Amniotic epithelial cell (primary cell): Measurements from ENCODE around the gene HOXB5.

Source experiments
- DNase-seq: peaks from one replicate; pipeline ENCODE4 v3.0.0-alpha.2; 2010; ENCODE audit warnings: low read depth

The HOXB5 gene

GRCh38 chr17:48559840-48560817 is 33.5 kb downstream of the HOXB5 start:
- peak; percentile 60 for DNase-seq

- DNase-seq = no peak
These were observed 34.3 kb downstream of the HOXB5 start for GRCh38 chr17:48559122-48559839.

- DNase-seq = no peak
These were observed 34.8 kb downstream of the HOXB5 start for GRCh38 chr17:48558831-48559121.

- DNase-seq = peak; percentile 28
These were observed 35.3 kb downstream of the HOXB5 start for GRCh38 chr17:48558057-48558830.

GRCh38 chr17:48556576-48557401 is 36.8 kb downstream of the HOXB5 start:
- peak; percentile 65 for DNase-seq

DNA sequence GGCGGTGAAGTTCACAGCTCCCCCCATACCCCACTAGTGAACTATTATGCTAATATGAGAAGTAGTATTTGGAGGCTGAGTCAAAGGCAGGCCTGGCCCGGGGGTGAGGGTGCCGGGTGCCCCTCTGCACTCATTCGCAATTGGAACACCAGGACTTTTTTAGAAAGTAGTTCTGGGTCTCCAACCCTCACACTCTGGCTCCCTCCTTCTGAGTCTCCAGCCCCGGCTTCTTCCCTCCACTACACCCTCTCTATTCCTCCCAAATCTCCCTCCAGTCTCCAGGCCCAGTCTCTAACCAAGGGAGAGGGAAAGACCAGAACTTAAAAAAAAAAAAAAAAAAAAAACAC is 37.4 kb downstream of the HOXB5 start:
- DNase-seq = no peak

DNA sequence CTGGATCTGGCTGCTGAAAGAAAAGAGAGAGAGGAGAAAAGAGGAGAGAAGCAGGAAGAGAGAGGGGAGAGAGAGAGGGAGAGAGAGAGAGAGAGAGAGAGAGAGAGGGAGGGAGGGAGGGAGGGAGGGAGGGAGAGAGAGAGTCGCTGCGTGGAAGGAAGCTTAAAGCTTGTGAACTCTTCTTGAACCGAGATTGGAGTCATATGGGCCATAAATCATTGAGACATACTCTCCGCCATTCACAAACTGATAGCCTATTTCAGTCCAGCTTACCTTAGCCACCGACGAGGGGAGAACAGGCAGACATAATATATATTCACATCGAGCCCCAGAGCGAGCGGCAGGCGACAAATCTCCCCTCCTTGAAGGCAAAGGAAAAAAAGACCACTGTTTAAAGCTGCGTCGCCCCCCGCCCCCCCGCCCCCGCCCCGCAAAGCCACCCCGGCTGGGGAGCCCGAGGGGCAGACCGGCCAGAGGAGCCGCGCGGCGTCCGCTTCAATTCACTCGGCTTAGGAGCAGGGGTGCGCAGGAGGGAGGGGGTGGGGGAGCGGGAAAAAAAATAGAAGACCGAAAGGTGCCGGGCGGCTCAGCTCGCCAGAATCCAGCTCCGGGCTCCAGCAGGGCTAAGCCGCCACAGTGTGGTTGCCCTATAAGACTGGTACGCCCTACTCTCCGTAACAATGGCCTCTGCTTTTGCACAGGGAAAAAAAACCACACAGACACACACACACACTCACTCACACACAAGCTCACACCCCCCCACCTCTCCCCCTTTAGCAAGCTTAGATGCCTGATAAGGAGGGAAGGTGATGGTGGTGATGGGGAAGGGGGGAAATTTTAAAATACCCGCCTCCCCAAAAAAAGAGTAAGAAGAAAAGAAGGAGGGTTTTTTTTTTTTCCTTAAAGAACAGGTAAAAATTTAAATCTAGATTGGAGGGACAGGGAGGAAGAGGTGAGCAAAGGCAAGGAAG is 38.0 kb downstream of the HOXB5 start:
- peak; percentile 99 for DNase-seq

GRCh38 chr17:48554412-48555257 is 38.9 kb downstream of the HOXB5 start:
- DNase-seq = peak; percentile 36

GRCh38 chr17:48553826-48554225 is 39.8 kb downstream of the HOXB5 start:
- peak; percentile 33 for DNase-seq

DNA sequence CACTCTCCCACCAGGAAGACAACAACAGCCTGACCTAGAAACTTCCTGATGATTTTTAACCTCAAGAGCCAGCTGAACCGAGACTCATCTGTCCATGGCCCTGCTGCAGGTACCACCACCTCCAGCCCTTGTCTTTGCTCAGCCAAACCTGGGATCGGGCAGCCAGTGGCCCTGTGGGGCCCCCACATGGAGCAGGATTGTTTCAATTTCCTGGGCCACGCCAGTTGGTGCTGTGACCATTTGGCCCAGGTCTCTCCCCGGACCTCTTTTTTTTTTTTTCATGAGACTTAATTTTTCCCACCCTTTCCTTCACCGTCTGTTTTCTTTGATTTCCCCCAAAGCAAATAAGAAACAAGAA is 40.4 kb downstream of the HOXB5 start:
- DNase-seq = no peak

DNA sequence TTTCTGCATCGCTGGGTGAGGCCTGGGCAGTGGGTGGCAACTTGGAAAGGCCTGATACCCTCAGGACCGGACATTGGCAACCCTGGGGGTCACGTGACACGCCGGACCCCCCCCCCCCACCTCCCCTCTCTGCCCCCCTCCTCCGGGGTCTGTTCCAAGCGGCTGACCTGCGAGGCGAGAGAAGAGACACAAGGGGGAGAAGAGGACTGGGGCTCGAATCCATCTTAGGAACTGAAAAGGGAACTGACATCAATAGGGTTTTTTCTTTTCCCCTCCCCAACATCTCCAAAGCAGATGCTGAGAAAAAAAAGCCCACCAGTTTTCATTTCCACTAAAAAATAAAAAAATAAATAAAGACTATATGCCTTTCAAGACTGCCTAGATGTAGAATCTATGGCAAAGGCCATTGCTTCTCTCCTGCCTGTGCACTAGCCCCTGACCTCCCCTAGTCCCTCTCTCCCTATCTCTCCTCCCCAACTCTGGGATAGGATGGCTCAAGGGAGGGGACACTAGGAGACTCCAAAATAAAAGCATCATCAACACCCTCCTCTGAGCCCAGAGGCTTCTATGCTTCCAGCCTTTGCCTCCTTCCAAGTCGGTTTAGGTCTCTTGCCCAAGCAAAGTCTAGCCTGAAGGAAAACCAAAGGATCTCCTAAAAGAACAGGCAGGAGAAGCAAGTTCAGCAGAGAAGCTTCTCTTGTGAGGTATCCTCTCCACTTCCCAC is 41.0 kb downstream of the HOXB5 start:
- peak; percentile 68 for DNase-seq

DNA sequence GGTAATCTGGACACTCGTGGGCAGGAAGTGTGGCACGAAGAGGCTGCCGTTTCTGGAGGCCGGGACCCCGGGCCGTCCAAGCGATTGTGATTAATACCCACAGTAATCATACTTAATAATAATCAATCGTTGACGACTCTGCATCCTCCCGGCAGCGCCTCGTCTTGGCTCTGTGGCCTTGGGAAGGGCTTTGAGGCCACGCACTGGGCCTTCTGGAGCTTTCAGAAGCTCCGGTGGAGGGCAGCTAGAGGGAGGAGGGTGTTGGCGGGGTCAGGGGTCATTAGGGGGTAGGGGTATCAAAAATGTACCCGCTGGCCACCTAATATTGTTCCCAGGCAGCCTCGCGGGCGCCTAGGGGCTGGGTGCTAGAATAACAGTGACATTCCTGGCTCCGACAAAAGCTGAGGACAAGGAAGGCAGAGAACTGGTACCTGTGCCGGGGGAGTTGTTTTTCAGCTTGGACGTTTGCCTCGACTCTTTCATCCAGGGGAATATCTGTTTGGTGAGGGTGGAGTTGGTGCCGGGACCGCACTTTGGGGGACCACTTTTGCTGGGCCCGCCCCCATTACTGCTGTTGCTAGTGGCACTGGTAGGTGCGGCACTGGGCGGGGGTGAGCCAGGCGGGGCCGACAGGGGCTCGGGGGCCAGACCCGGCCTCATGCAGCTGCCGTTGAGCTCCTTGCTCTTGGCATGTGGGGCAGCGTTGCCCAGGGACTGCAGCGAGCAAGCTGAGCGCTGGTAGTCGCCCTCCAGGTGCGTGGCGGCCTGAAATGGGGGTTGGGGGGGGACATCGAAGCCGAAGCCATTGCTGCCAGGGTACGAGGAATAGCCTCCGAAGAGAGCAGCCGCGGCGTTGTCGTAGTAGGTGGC is 41.7 kb downstream of the HOXB5 start:
- peak; percentile 29 for DNase-seq

DNA sequence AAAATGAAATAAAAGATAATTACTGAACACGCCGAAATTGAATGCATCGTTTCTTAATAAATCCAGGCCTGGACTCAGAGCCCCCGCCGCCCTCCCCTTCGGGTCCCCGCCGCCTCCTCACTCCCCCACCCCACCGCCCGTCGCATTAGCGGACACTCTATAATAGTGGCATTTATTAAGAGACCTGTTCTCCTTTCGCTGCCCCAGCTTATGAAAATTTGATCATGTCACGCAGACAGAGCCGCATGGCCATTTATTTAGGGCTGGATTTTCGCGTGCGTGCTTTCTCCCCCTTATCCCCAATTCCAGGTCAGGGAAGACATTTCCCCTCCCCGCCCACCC is 42.4 kb downstream of the HOXB5 start:
- peak; percentile 26 for DNase-seq

DNA sequence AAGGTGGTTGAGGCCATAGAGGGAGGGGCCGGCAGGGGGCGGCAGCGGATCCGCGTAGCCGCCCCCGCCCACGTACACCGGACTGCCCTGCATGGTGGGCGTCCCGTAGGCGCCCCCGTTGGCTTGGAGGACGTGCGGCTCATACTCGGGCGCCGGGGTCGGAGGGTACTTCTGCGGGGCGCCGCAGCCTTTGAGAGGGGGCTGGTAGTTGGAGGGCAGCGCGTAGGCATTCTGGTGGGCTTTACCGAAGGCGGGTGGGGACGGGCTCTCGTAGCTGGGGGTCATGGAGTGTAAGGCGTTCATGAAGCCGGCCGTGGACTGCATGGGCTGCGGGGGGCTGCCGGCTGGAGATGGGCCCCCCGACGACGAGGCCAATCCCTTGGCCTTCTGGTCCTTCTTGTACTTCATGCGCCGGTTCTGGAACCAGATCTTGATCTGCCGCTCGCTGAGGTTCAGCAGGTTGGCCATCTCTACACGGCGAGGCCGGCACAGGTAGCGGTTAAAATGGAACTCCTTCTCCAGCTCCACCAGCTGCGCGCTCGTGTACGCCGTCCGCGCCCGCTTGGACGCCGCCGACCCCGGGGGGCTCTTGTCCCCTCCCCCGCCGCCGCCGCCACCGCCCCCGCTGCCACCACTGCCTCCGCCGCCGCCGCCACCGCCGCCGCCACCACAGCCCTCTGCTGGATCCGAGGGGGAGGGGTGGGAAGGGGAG is 42.9 kb downstream of the HOXB5 start:
- peak; percentile 40 for DNase-seq

GRCh38 chr17:48549914-48550501 is 43.6 kb downstream of the HOXB5 start:
- peak; percentile 90 for DNase-seq

GRCh38 chr17:48549281-48549630 is 44.3 kb downstream of the HOXB5 start:
- DNase-seq = peak; percentile 26
